Fibroblast of lung (primary cell): Measurements from ENCODE around the gene SSR2. TPM values are rescaled to one million over a fixed set of nuclear protein-coding genes. Genes with fewer than 3 reads are reported as not detected.

Source experiments
- DNase-seq, 2 donors: peaks; one replicate each; pipeline versions ENCODE4 v3.0.0 to v3.0.0-alpha.2; 2010; ENCODE audit warnings: low read depth in 2 of 2
- H2AFZ ChIP-seq: 2 replicates; pipeline ENCODE4 v1.5.1; 2012; ENCODE audit warnings: low read length, control low read depth, inconsistent platforms
- H3K27ac ChIP-seq: 2 replicates; pipeline ENCODE4 v1.5.1; 2011; ENCODE audit warnings: low read length, control low read depth; ENCODE audit not compliant: insufficient read depth
- H3K27me3 ChIP-seq: 2 replicates; pipeline ENCODE4 v1.5.1; 2011; ENCODE audit warnings: mild to moderate bottlenecking, low read length; ENCODE audit not compliant: control insufficient read depth, insufficient read depth
- H3K36me3 ChIP-seq: 2 replicates; pipeline ENCODE4 v1.5.1; 2011; ENCODE audit warnings: low read length; ENCODE audit not compliant: control insufficient read depth, insufficient read depth
- H3K4me1 ChIP-seq: 2 replicates; pipeline ENCODE4 v1.5.1; 2011; ENCODE audit warnings: low read length; ENCODE audit not compliant: control insufficient read depth, insufficient read depth; ENCODE audit errors: extremely low read depth
- H3K4me2 ChIP-seq: 2 replicates; pipeline ENCODE4 v1.5.1; 2011; ENCODE audit warnings: low read length, control low read depth; ENCODE audit not compliant: insufficient read depth; ENCODE audit errors: extremely low read depth
- H3K4me3 ChIP-seq, 4 experiments: fragments of 200-600 bp in 1 of 4; sonication (generic) in 1 of 4; replicated peaks in 1 of 4; 2 replicates each; pipeline ENCODE4 v1.5.1; 2011 to 2016; ENCODE audit warnings: low read length in 4 of 4, low read depth in 3 of 4, mild to moderate bottlenecking in 3 of 4, control low read depth in 2 of 4, inconsistent platforms in 1 of 4, mixed read lengths in 1 of 4; ENCODE audit not compliant: insufficient read depth in 1 of 4; ENCODE audit errors: control extremely low read depth in 1 of 4
- H3K79me2 ChIP-seq: 2 replicates; pipeline ENCODE4 v1.5.1; 2012; ENCODE audit warnings: mild to moderate bottlenecking, low read length, inconsistent platforms; ENCODE audit not compliant: control insufficient read depth, insufficient read depth
- H3K9ac ChIP-seq: 2 replicates; pipeline ENCODE4 v1.5.1; 2011; ENCODE audit warnings: mild to moderate bottlenecking, low read length, control low read depth; ENCODE audit not compliant: insufficient read depth
- H3K9me3 ChIP-seq: 2 replicates; pipeline ENCODE4 v1.5.1; 2012; ENCODE audit warnings: low read depth, low read length; ENCODE audit not compliant: control insufficient read depth, insufficient read depth
- H4K20me1 ChIP-seq: 2 replicates; pipeline ENCODE4 v1.5.1; 2011; ENCODE audit warnings: low read length; ENCODE audit not compliant: control insufficient read depth, insufficient read depth; ENCODE audit errors: extremely low read depth
- CTCF ChIP-seq, 2 donors: IDR thresholded peaks in 1 of 2; conservative IDR thresholded peaks in 1 of 2; 1 replicate in 1 of 2; 2 replicates in 1 of 2; pipeline ENCODE4 v1.5.1; 2011 to 2012; ENCODE audit warnings: low read length in 2 of 2, control low read depth in 1 of 2, inconsistent platforms in 1 of 2, low read depth in 1 of 2, mild to moderate bottlenecking in 1 of 2
- EZH2 ChIP-seq: IDR thresholded peaks from 2 replicates; pipeline ENCODE4 v1.5.1; 2012; ENCODE audit warnings: low read length, control low read depth, mild to moderate bottlenecking; ENCODE audit errors: missing control alignments
- polyA plus RNA-seq, 2 donors: library from polyadenylated mRNA; depleted of rRNA in 1 of 2; stranded (reverse) in 1 of 2; unstranded in 1 of 2; fragments of >200 nt; gene quantifications; 2 replicates each; pipeline ENCODE4 v1.2.1, GENCODE V29; 2011 to 2012; ENCODE audit warnings: missing spikeins in 1 of 2
- total RNA-seq: library from RNA; depleted of rRNA; stranded (reverse); fragments of >200 nt; gene quantifications from 2 replicates; pipeline ENCODE4 v1.2.1, GENCODE V29; 2014

Gene SSR2
- total and polyA plus RNA-seq, 2 donors (not counting 1 experiment from before 2014, with no cell fraction given), result 304 to 673 TPM

- H3K9me3 ChIP-seq, result no peaks in the 10 kb centered on the region
- peaks cover 32% of the 10 kb centered on the region for H3K36me3 ChIP-seq
- no peak overlapping the region for H2AFZ ChIP-seq
- no peaks in the 10 kb centered on the region for H3K79me2 ChIP-seq
- no peak overlapping the region for H3K4me2 ChIP-seq
- H3K27ac ChIP-seq, result no peak overlapping the region
- H3K4me3 ChIP-seq, result no peak overlapping the region
- no peaks in the 10 kb centered on the region for H4K20me1 ChIP-seq
- H3K9ac ChIP-seq, result no peak overlapping the region
- H3K4me1 ChIP-seq, result no peaks in the 10 kb centered on the region
- no peak for DNase-seq
- TF ChIP-seq CTCF (conservative IDR thresholded peaks at IDR 0.05 in 1 of 2, IDR thresholded peaks at IDR 0.05 in 1 of 2; ENCODE audit: low read depth in 1 of 2, low read length in 2 of 2) (no peak), EZH2 (no peak)
- no peaks in the 10 kb centered on the region for H3K27me3 ChIP-seq
Observed at GRCh38 chr1:156009404-156009803, 11.3 kb downstream of the SSR2 start.

GRCh38 chr1:156006666-156007376 is 13.9 kb downstream of the SSR2 start:
- DNase-seq, result no peak
- peaks cover 20% of the 10 kb centered on the region for H3K36me3 ChIP-seq
- TF ChIP-seq CTCF (conservative IDR thresholded peaks at IDR 0.05 in 1 of 2, IDR thresholded peaks at IDR 0.05 in 1 of 2; ENCODE audit: low read depth in 1 of 2, low read length in 2 of 2), result no peak
- no peak for TF ChIP-seq EZH2
- no peaks in the 10 kb centered on the region for H3K27me3 ChIP-seq
- H3K9ac ChIP-seq, result no peak overlapping the region
- no peak overlapping the region for H3K4me2 ChIP-seq
- H3K4me1 ChIP-seq, result no peaks in the 10 kb centered on the region
- no peak overlapping the region for H3K27ac ChIP-seq
- no peak overlapping the region for H2AFZ ChIP-seq
- H3K4me3 ChIP-seq, result no peak overlapping the region
- no peaks in the 10 kb centered on the region for H4K20me1 ChIP-seq
- no peaks in the 10 kb centered on the region for H3K79me2 ChIP-seq
- no peaks in the 10 kb centered on the region for H3K9me3 ChIP-seq

GRCh38 chr1:156004843-156005584 is 15.7 kb downstream of the SSR2 start:
- TF ChIP-seq CTCF (conservative IDR thresholded peaks at IDR 0.05 in 1 of 2, IDR thresholded peaks at IDR 0.05 in 1 of 2; ENCODE audit: low read depth in 1 of 2, low read length in 2 of 2), result no peak
- no peak for TF ChIP-seq EZH2
- H3K27me3 ChIP-seq, result no peaks in the 10 kb centered on the region
- no peak overlapping the region for H3K9ac ChIP-seq

More at GRCh38 chr1:156004843-156005584, 15.7 kb downstream of the SSR2 start:
- no peak overlapping the region for H3K4me3 ChIP-seq
- no peak overlapping the region for H2AFZ ChIP-seq
- no peaks in the 10 kb centered on the region for H3K79me2 ChIP-seq
- H4K20me1 ChIP-seq, result no peaks in the 10 kb centered on the region
- H3K36me3 ChIP-seq, result peaks cover 10% of the 10 kb centered on the region
- no peak overlapping the region for H3K4me2 ChIP-seq
- no peak overlapping the region for H3K27ac ChIP-seq
- no peaks in the 10 kb centered on the region for H3K9me3 ChIP-seq
- H3K4me1 ChIP-seq, result no peaks in the 10 kb centered on the region
- no peak for DNase-seq
